Gastroesophageal sphincter (tissue), 4 donors: ENCODE data around the gene VCP. TPM values are rescaled to one million over a fixed set of nuclear protein-coding genes. Genes with fewer than 3 reads are reported as not detected.

ENCODE experiments used
- ATAC-seq: fragments of 150-250 bp; one replicate; pipeline ENCODE4 v1.9.1; 2016; ENCODE audit warnings: mild to moderate bottlenecking, moderate library complexity
- H3K27ac ChIP-seq, 4 donors: fragments of 200-600 bp; sonication (generic) in 3 of 4; 1 replicate in 3 of 4; 2 replicates in 1 of 4; pipeline ENCODE4 v1.5.1; 2016 to 2019
- H3K27me3 ChIP-seq: fragments of 200-600 bp; sonication (generic); one replicate; pipeline ENCODE4 v1.5.1; 2019
- H3K36me3 ChIP-seq, 2 donors: fragments of 200-600 bp; sonication (generic); one replicate each; pipeline ENCODE4 v1.5.1; 2019; ENCODE audit warnings: control low read depth in 1 of 2
- H3K4me1 ChIP-seq, 3 donors: fragments of 200-600 bp; sonication (generic); 1 replicate in 2 of 3; 2 replicates in 1 of 3; pipeline ENCODE4 v1.5.1; 2016 to 2019; ENCODE audit warnings: control low read depth in 2 of 3
- H3K4me3 ChIP-seq, 2 donors: fragments of 200-600 bp; sonication (generic); one replicate each; pipeline ENCODE4 v1.5.1; 2019; ENCODE audit warnings: mild to moderate bottlenecking in 1 of 2, moderate library complexity in 1 of 2
- H3K9me3 ChIP-seq, 3 donors: fragments of 200-600 bp; sonication (generic); one replicate each; pipeline ENCODE4 v1.5.1; 2017 to 2019; ENCODE audit warnings: control low read depth in 2 of 3
- EP300 ChIP-seq: sonication (generic); formaldehyde crosslinking; IDR thresholded peaks from one replicate; pipeline ENCODE4 v1.6.1; 2017; ENCODE audit warnings: antibody characterized with exemption, mild to moderate bottlenecking
- POLR2A ChIP-seq, 2 donors: fragments of 450-650 bp; IDR thresholded peaks; one replicate each; pipeline ENCODE4 v1.6.1; 2017; ENCODE audit warnings: antibody characterized with exemption in 2 of 2, mild to moderate bottlenecking in 2 of 2, moderate library complexity in 1 of 2
- POLR2AphosphoS5 ChIP-seq: sonication (generic); formaldehyde crosslinking; IDR thresholded peaks from one replicate; pipeline ENCODE4 v1.6.1; 2017; ENCODE audit warnings: antibody characterized with exemption
- WGBS, 2 donors: methylation state at CpG; one replicate each; pipeline ENCODE4 v1.1.5; 2018; ENCODE audit warnings: low coverage in 1 of 2; 5-methylcytosine and 5-hydroxymethylcytosine counted together
- total RNA-seq, 4 donors: library from RNA; depleted of rRNA; stranded (reverse); fragments of >200 nt; gene quantifications; one replicate each; pipeline ENCODE4 v1.1.0, GENCODE V29; 2016
- TF ChIP-seq, protein P1 (sequence below), 4 experiments: fragments of 200-600 bp in 2 of 4; fragments of 450-650 bp in 2 of 4; sonication (generic) in 1 of 4; IDR thresholded peaks; one replicate each; pipeline ENCODE4 v1.5.1; 2017 to 2019; ENCODE audit warnings: antibody characterized with exemption in 4 of 4, mild to moderate bottlenecking in 2 of 4, moderate library complexity in 2 of 4

Gene VCP
- total RNA-seq, 4 donors from 2014 or later = 136 to 200 (median 175) TPM

DNA sequence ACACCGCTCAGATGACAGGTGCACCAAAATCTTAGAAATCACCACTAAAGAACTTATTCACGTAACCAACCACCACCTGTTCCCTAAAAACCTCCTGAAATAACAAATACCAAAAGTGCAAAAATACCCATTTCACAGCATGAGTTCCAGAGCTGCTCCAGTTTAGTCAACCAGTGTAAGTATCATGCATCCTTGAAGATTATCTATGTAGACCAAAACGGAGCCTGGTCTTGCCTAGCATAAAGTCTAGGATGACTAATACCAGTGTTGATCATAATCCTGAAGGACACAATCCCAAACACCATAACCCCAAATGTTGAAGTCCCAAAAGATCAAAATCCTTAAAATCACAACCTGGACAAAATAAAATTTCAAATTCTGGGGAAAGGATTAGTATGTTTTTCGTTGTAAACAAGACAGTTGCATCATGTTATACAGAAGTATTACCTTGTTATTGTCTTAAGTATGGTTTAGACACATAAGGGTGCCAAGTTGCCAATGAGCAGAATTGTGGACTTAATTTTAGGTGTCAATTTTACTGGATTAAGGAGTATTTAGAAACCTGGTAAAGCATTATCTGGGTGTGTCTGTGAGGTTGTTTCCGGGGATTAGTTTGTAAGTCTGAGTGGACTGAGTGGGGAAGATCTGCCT lies 18.1 kb downstream of the VCP start:
- H3K4me3 ChIP-seq = no peak overlapping the region
- peaks cover 0 to 9% (median 0%) of the 10 kb centered on the region in 3 donors for H3K4me1 ChIP-seq
- ATAC-seq = no peak
- WGBS, 2 donors = 65 to 74% methylated on average over 5 of the region's 5 CpGs
- TF ChIP-seq POLR2A (IDR thresholded peaks at IDR 0.05) (no peak), POLR2AphosphoS5 (no peak), EP300 (no peak)
- TF ChIP-seq, protein P1, sequence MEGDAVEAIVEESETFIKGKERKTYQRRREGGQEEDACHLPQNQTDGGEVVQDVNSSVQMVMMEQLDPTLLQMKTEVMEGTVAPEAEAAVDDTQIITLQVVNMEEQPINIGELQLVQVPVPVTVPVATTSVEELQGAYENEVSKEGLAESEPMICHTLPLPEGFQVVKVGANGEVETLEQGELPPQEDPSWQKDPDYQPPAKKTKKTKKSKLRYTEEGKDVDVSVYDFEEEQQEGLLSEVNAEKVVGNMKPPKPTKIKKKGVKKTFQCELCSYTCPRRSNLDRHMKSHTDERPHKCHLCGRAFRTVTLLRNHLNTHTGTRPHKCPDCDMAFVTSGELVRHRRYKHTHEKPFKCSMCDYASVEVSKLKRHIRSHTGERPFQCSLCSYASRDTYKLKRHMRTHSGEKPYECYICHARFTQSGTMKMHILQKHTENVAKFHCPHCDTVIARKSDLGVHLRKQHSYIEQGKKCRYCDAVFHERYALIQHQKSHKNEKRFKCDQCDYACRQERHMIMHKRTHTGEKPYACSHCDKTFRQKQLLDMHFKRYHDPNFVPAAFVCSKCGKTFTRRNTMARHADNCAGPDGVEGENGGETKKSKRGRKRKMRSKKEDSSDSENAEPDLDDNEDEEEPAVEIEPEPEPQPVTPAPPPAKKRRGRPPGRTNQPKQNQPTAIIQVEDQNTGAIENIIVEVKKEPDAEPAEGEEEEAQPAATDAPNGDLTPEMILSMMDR (IDR thresholded peaks at IDR 0.05) = no peak
- peaks cover 0 to 87% of the 10 kb centered on the region in 2 donors for H3K36me3 ChIP-seq
- no peaks in the 10 kb centered on the region for H3K27me3 ChIP-seq
- H3K9me3 ChIP-seq = no peaks in the 10 kb centered on the region
- H3K27ac ChIP-seq = no peak overlapping the region

DNA sequence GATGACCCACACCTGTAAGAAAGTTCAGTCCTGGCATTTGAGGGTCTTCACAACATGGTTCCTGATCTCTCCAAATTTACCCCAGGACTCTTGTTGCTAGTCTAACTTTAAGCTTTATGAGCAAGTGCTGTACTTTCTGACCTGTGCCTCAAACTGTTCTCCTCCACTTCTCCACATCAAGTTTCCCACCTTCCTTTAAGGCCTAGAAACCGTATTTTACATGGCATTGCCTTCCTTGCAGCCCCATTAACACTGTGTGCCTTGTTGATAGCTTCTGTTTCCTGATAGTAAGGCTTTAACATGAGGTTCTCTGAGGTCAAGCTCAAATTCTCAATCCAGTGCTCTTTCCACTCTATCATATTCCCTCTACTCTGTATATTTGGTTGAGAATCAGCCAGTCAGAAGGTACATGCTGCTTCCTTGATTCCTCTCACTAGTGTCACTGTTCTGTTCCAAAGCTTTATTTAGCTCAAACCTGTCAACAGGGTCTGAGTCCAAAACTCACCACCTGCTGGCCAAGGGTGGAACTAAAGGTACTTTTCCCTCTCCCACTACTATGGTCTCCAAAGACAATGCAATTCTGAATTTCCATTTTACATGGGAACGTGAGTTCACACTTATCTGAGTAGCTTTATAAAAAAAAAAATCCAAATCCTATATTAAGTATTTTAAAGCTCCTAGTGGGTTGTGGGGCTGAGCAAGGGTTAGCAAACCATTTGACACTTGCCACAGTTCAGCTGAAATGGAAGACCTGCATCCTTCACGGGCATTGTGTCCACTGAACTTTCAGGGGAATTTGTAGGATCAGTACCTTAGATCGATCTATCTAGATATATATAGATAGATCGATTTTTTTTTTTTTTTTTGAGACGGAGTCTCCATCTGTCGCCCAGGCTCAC lies 21.1 kb downstream of the VCP start:
- 80 to 82% methylated on average over 6 of the region's 7 CpGs for WGBS, 2 donors
- H3K27me3 ChIP-seq = no peaks in the 10 kb centered on the region
- no peak for TF ChIP-seq EP300
- TF ChIP-seq, protein P1 (IDR thresholded peaks at IDR 0.05) = peak; percentile 54 to 81 (median 72)
- peak; percentile 38 for TF ChIP-seq POLR2AphosphoS5
- ATAC-seq = peak; percentile 85
- peaks cover 0 to 81% of the 10 kb centered on the region in 2 donors for H3K36me3 ChIP-seq
- H3K9me3 ChIP-seq = no peaks in the 10 kb centered on the region
- no peak overlapping the region for H3K4me3 ChIP-seq
- peaks cover 0 to 9% (median 0%) of the 10 kb centered on the region in 3 donors for H3K4me1 ChIP-seq
- H3K27ac ChIP-seq = peak overlapping the region; percentile 68 to 79 (median 72)

DNA sequence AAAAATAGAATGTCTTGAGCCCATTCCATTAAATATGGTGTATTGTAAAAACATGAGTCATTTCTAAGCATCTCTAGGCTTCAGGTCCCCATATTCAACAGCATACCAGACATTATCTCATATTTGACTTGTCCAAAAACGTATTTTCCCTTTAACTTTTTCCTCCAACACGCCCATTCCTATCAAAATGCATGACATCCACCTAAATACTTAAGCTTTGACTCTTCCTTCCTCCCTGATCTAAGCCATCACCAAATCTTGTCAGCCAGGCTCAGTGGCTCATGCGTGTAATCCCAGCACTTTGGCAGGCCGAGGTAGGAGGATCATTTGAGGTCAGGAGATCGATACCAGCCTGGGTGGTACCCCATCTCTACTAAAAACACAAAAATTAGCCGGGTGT lies 23.9 kb downstream of the VCP start:
- Histone ChIP-seq H3K4me1 (peaks cover 0 to 9% (median 0%) of the 10 kb centered on the region in 3 donors), H3K9me3 (no peaks in the 10 kb centered on the region), H3K27me3 (no peaks in the 10 kb centered on the region), H3K36me3 (peaks cover 0 to 79% of the 10 kb centered on the region in 2 donors), H3K27ac (no peak overlapping the region), H3K4me3 (no peak overlapping the region)
- no peak for TF ChIP-seq EP300
- no peak for TF ChIP-seq POLR2AphosphoS5
- TF ChIP-seq, protein P1 (IDR thresholded peaks at IDR 0.05) = no peak
- TF ChIP-seq POLR2A (IDR thresholded peaks at IDR 0.05) = no peak
- ATAC-seq = no peak
- 95 to 98% methylated on average over 4 to 5 of the region's 6 CpGs for WGBS, 2 donors

DNA sequence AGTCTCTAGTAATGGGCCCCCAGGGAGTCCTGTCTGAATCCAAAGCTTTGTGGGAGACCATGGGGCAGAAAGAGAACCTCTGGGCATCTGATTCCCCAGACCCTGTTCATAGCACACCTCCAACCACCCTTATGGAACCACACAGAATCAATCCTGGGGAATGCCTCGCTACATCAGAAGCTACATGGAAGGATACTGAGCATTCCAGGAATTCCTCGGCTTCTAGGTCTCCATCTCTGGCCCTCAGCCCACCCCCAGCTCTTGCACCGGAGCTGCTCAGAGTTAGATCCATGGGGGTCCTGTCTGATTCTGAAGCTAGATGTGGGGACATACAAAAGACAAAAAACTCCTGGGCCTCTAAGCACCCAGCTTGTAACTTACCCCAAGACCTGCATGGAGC lies 28.4 kb downstream of the VCP start:
- ATAC-seq = no peak
- H3K36me3 ChIP-seq = peaks cover 0 to 69% of the 10 kb centered on the region in 2 donors
- no CpG with 5 or more reads among the region's 3 CpGs for WGBS, 2 donors
- H3K27ac ChIP-seq = no peak overlapping the region
- H3K27me3 ChIP-seq = no peaks in the 10 kb centered on the region
- no peak overlapping the region for H3K4me3 ChIP-seq
- no peaks in the 10 kb centered on the region for H3K9me3 ChIP-seq
- no peaks in the 10 kb centered on the region for H3K4me1 ChIP-seq
- TF ChIP-seq EP300 = no peak
- no peak for TF ChIP-seq POLR2AphosphoS5
- TF ChIP-seq POLR2A (IDR thresholded peaks at IDR 0.05) = no peak
- TF ChIP-seq, protein P1 (IDR thresholded peaks at IDR 0.05) = no peak
